ENCODE results near the gene GMDS. TPM values are rescaled to one million over a fixed set of nuclear protein-coding genes. Genes with fewer than 3 reads are reported as not detected.

The GMDS gene
- total RNA-seq, 1 donor from 2014 or later, result 44.5 TPM

DNA sequence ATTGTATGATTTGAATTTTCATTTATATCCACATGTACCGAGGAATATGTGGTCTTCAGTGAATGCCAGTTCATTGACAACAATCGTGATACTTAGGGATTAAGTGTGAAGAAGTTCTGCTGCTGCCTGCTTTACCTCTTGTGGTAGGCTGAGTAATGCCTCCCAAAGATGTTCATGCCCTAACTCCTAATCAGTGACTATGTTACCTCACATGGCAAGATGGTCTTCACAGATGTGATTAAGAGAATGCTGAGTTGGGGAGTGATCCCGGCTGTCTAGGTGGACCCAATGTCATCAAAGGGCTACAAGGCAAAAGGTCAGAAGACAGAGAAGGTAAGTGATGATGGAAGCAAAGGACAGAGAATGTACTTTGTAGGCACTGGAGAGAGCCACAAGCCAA is 454.7 kb downstream of the GMDS start:
- intact Hi-C loops (cut with micrococcal nuclease), result no loop called here
- Mint-ChIP-seq H3K4me1 (ENCODE audit: low read depth) (no peaks in the 10 kb centered on the region), H3K9me3 (no peaks in the 10 kb centered on the region), H3K27ac (no peak overlapping the region), H3K4me3 (no peak overlapping the region), H3K27me3 (ENCODE audit: insufficient read depth) (no peaks in the 10 kb centered on the region), H3K36me3 (ENCODE audit: low read depth) (no peaks in the 10 kb centered on the region)
- no peak for DNase-seq (ENCODE audit: low spot score)

DNA sequence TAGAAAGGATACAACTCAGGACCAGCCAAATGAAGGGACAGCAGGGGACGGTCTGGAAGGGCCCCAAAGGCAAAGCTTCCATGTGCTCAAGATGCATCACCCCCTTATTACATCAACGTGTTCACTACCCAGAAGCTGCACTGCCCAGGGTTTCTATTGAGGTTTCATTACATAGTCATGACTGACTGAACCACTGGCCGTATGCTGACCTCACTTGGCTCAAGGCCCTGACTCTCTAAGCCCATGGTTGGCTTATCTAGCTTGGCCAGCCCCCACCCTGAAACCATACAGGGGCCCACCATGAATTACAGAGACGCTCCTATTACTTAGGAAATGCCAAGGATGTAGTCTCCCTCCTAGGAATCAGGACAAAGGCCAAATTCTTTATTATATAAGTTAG is 456.3 kb downstream of the GMDS start:
- no peaks in the 10 kb centered on the region for H3K27me3 Mint-ChIP-seq (ENCODE audit: insufficient read depth)
- no peak for DNase-seq (ENCODE audit: low spot score)
- no peaks in the 10 kb centered on the region for H3K9me3 Mint-ChIP-seq
- H3K27ac Mint-ChIP-seq, result no peak overlapping the region
- H3K4me1 Mint-ChIP-seq (ENCODE audit: low read depth), result no peaks in the 10 kb centered on the region
- H3K4me3 Mint-ChIP-seq, result no peak overlapping the region
- no peaks in the 10 kb centered on the region for H3K36me3 Mint-ChIP-seq (ENCODE audit: low read depth)
- intact Hi-C loops (cut with micrococcal nuclease), result no loop called here

DNA sequence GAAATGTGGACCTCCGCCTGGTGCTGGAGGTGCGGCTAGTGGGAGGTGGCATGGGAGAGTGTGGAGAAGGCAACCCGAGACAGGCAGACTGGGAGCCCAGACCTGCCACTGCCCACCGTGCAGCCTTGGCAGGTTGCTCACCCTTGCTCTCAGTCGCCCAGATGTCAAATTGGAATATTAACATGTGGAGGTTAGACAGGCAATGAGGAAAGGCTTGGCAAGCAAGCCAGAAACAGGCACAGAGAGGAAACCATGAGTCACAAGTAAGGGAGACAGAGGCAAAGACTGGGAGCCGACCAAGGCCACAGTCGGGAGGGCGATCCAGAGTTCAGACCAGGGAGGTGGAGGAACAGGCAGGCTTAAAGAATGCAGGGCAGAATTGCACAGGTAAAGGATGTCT is 457.5 kb downstream of the GMDS start:
- no peak overlapping the region for H3K4me3 Mint-ChIP-seq
- intact Hi-C loops (cut with micrococcal nuclease), result no loop called here
- no peak overlapping the region for H3K27ac Mint-ChIP-seq
- H3K9me3 Mint-ChIP-seq, result no peaks in the 10 kb centered on the region
- no peak for DNase-seq (ENCODE audit: low spot score)
- H3K4me1 Mint-ChIP-seq (ENCODE audit: low read depth), result no peaks in the 10 kb centered on the region
- H3K27me3 Mint-ChIP-seq (ENCODE audit: insufficient read depth), result no peaks in the 10 kb centered on the region
- H3K36me3 Mint-ChIP-seq (ENCODE audit: low read depth), result no peaks in the 10 kb centered on the region

DNA sequence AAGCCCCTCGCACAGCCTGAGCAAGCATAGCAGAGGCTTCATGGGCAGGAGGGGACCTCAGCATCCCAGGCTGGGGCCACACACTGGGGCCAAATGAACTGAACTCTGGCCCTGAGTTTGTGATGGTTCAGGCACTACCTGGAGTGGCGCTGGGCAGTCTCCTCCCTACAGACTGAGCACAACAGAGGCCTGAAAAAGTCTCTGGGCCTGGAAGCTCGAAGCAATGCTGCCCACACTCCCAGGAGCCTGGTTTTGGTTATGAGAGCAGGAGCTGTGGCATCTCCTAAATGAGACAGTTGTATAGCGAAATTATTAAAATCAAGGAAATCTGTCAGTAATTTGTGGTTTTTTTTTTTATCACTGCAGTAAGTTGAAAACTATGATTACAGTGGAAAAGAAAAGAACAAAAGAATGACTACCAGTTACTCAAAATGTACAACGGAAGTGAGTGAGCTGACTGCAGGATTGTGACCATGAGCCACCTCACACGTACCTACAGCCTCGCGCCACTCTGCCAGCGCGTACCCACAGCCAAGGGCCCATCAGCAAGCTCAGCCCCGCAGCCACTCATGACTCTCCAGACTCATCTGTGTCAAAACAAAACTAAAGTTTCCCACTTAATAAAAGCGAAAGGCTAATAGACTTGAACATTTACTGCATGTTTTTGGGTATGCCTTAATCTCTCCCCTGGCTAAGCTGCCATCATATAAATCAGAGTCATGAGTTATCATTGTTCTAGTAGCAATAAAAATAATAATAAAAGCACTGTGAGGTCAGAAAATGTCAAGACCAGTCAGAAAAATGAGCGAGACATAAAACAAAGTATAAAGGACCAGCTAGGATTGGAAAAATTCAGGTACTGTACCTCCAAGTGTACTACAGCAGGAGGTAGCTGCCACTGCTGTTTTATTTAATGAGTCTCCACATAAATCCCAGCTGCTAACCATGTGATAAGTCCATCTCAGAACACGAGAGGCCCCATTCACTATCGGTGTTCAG is 458.7 kb downstream of the GMDS start:
- Mint-ChIP-seq H3K4me3 (no peak overlapping the region), H3K9me3 (no peaks in the 10 kb centered on the region)
- intact Hi-C loops (cut with micrococcal nuclease), result no loop called here

DNA sequence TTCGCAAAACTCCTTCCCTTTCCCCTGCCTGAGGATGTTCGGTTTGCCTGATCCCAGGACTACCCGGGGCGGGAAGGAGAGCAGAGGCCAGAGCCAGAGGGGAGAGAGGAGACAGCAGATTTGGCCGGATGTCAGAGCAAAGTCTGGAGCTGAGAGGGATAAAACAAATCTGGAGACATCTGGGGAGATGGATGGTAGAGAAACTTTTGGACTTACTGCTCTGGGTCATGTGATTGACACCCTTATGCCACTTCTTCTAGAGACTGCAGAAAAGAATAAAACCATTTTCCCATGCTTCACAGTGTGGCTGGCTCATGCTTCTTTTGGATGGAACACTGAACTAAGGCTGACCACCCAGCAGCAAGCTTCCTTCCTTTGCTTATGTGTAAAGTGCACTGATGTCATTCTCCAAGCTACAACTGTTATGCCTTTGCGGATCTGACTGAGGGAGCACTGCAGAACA is 461.0 kb downstream of the GMDS start:
- Mint-ChIP-seq H3K9me3 (no peaks in the 10 kb centered on the region), H3K27ac (no peak overlapping the region), H3K4me1 (ENCODE audit: low read depth) (no peaks in the 10 kb centered on the region), H3K4me3 (no peak overlapping the region), H3K27me3 (ENCODE audit: insufficient read depth) (no peaks in the 10 kb centered on the region), H3K36me3 (ENCODE audit: low read depth) (no peaks in the 10 kb centered on the region)
- intact Hi-C loops (cut with micrococcal nuclease), result no loop called here
- no peak for DNase-seq (ENCODE audit: low spot score)

More for the DNA sequence above, 458.7 kb downstream of the GMDS start:
- no peak overlapping the region for H3K27ac Mint-ChIP-seq
- no peaks in the 10 kb centered on the region for H3K4me1 Mint-ChIP-seq (ENCODE audit: low read depth)
- H3K27me3 Mint-ChIP-seq (ENCODE audit: insufficient read depth), result no peaks in the 10 kb centered on the region
- DNase-seq (ENCODE audit: low spot score), result no peak
- H3K36me3 Mint-ChIP-seq (ENCODE audit: low read depth), result no peaks in the 10 kb centered on the region

DNA sequence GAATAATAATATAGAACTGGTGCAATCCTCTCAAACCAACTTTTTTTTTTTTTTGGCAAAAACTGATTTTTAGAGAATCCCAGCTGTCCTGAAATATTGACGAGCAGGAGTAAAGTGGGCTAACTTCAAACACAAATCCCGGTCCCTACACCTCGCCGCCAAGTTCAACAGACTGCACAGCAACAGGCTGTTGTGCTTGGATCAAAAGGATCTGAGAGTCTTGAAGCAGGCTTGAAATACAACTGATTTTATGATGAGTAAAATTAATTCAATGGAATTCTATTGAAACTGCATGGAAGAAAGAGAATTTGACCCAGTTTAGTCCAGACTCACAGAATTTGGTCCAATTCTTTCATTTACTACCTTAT is 463.6 kb downstream of the GMDS start:
- no peak for DNase-seq (ENCODE audit: low spot score)
- Mint-ChIP-seq H3K27ac (no peak overlapping the region), H3K4me3 (no peak overlapping the region), H3K27me3 (ENCODE audit: insufficient read depth) (no peaks in the 10 kb centered on the region), H3K36me3 (ENCODE audit: low read depth) (no peaks in the 10 kb centered on the region), H3K4me1 (ENCODE audit: low read depth) (no peaks in the 10 kb centered on the region), H3K9me3 (no peaks in the 10 kb centered on the region)
- intact Hi-C loops (cut with micrococcal nuclease), result no loop called here

DNA sequence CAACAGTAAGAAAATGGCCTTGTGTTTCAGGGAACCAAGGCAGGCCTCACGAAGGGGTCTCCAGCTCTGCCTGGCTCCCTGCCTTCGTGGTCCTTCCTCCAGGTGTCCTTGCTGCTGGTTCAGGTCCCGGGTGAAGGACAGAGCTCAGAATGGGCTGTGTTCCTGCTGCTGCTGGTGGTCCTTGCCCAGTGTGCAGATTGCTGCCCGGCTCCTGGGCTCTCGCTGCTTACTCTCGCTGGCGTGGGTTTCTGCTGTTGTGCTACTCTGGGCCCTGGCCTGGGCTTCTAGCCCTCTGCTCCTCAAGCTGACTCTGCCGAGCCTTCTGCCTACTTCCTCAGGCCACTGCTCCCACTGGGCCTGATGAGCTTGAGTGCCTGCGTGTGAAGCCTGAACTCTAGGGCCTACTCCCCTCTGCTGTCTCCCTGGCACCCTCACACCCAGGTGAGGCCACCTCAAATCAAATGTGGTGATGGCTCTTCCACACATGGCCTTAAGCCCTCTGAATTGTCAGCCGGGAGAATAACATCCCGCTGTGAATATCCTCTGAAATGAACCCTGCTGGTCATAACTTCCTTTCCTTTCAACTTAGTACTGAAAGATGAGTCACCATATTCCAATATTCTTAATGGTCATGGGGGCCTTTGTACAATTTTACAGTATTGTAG is 464.1 kb downstream of the GMDS start:
- Mint-ChIP-seq H3K27me3 (ENCODE audit: insufficient read depth) (no peaks in the 10 kb centered on the region), H3K4me1 (ENCODE audit: low read depth) (no peaks in the 10 kb centered on the region), H3K9me3 (no peaks in the 10 kb centered on the region), H3K4me3 (no peak overlapping the region), H3K27ac (no peak overlapping the region), H3K36me3 (ENCODE audit: low read depth) (no peaks in the 10 kb centered on the region)
- no peak for DNase-seq (ENCODE audit: low spot score)
- intact Hi-C loops (cut with micrococcal nuclease), result no loop called here

DNA sequence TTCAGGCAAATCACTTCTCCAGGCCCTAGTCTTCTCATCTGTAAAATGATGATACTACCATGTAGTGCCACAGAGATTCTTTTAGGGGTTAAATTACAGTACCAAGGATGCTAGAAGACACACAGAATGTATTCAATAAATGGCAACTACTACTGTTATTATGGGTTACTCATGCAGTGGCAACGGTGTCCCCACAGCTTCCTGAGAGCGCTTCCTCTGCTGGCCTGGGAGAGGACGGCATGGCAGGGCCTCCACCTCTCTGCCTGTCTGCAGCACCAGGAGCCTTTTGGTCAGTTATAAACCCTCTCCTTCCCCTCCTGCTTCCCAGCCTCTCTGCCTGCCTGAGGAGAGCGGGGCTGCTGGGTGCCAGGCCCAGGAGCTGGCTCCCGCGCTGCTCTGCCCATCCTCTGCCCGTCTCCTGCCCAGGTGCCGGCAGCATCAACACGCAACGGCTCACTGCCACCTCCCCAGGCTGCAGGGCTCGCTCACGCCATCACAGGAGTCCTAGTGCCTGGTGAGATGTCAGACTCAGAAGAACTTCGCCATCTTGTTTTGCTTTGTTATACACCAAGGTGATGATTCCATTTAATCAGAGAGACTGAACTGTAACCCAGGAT is 465.0 kb downstream of the GMDS start:
- DNase-seq (ENCODE audit: low spot score), result no peak
- Mint-ChIP-seq H3K9me3 (no peaks in the 10 kb centered on the region), H3K27me3 (ENCODE audit: insufficient read depth) (no peaks in the 10 kb centered on the region), H3K4me1 (ENCODE audit: low read depth) (no peaks in the 10 kb centered on the region), H3K36me3 (ENCODE audit: low read depth) (no peaks in the 10 kb centered on the region), H3K4me3 (no peak overlapping the region), H3K27ac (no peak overlapping the region)
- intact Hi-C loops (cut with micrococcal nuclease), result no loop called here

DNA sequence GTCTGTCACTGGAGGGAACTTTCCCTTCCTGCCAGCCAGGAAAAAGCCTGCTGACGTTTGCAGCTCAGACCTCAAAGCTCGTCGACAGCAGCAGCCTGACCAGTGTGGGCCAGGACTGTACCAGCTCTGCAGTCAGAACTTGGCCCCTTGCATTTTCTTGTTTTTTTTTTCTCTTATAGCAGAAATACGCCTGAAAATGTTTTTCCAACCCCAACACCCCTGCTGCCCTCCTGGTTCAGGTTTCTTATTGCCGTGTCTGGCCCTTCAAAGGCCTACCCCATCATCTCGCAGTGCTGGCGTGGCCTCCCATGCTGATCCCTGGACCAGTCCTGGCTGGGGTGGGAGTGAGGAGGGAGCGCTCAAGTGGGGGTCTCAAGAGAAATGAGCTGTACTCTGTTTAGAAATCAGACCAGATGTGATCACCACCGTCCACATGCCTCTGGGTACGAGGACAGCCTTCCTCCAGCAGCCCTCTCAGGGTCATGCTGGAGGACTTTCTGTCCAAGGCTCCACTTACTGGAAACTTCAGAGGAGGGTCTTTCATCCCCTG is 466.6 kb downstream of the GMDS start:
- no peaks in the 10 kb centered on the region for H3K27me3 Mint-ChIP-seq (ENCODE audit: insufficient read depth)
- H3K4me1 Mint-ChIP-seq (ENCODE audit: low read depth), result no peaks in the 10 kb centered on the region
- no peak overlapping the region for H3K27ac Mint-ChIP-seq
- intact Hi-C loops (cut with micrococcal nuclease), result loop anchor here (10.0 kb wide), 1 partner anchor 416 kb away; no protein-coding TSS in a partner anchor
- H3K36me3 Mint-ChIP-seq (ENCODE audit: low read depth), result no peaks in the 10 kb centered on the region
- no peak for DNase-seq (ENCODE audit: low spot score)
- H3K9me3 Mint-ChIP-seq, result no peaks in the 10 kb centered on the region
- H3K4me3 Mint-ChIP-seq, result no peak overlapping the region

DNA sequence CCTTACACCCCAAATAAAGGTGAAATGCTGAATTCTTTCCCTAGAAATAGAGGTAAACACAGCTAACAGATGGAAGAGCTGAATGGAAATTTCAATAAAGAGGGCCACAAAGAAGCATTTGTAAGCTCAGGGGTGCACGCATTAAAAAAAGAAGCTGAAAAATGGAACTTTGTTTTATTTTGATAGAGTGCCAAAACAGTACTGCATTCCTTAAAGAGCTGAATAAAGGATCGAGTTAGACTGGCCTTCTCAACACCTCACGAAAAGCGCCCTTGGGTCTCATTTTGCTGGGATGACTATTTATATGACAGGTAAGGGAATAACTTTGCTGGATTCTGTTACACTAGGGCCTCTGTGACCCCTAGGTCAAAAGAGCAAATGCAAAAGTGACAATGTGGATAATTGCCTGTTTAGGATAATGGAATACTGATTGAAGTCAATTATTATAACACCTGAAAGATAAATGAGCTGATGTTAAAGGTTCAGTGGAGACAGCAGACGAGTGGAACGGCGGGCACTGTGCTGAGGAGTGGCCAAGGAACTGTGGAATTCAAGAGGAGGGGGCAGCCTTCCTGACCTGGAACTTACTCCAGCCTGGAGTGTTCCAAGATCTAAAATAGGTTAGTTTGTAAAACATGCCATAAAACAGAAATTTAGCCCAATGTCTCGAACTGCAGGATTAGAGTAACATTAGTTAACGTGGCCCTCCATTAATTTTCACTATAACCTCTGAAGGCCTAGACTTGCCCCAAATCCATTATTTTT is 467.3 kb downstream of the GMDS start:
- no peaks in the 10 kb centered on the region for H3K36me3 Mint-ChIP-seq (ENCODE audit: low read depth)

DNA sequence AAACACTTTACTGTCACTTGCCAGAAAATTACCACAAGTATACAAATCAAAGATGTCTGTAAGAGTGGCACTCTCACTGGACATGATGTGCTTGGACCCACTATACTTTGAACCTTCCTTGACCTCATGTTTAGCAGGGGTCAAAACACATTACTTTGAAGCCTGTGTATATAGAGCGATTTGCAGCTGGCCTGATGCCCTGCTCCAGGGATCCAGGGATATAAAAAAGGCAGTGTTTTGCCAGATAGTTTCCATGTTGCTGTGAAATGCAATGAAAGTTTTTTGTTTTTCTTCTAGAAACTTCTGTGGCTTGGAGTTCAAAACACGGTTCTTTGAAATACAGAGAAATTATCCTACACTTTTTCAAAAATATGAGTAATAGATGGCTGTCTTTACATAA is 470.0 kb downstream of the GMDS start:
- Mint-ChIP-seq H3K36me3 (ENCODE audit: low read depth) (peaks cover 4% of the 10 kb centered on the region), H3K27me3 (ENCODE audit: insufficient read depth) (no peaks in the 10 kb centered on the region), H3K27ac (no peak overlapping the region), H3K4me1 (ENCODE audit: low read depth) (peaks cover 12% of the 10 kb centered on the region), H3K9me3 (no peaks in the 10 kb centered on the region), H3K4me3 (no peak overlapping the region)
- no peak for DNase-seq (ENCODE audit: low spot score)
- intact Hi-C loops (cut with micrococcal nuclease), result loop anchor here (10.0 kb wide), 1 partner anchor 419 kb away; no protein-coding TSS in a partner anchor

More for the DNA sequence above, 467.3 kb downstream of the GMDS start:
- Mint-ChIP-seq H3K27ac (no peak overlapping the region), H3K9me3 (no peaks in the 10 kb centered on the region), H3K4me3 (no peak overlapping the region), H3K4me1 (ENCODE audit: low read depth) (no peaks in the 10 kb centered on the region), H3K27me3 (ENCODE audit: insufficient read depth) (no peaks in the 10 kb centered on the region)
- intact Hi-C loops (cut with micrococcal nuclease), result loop anchor here (10.0 kb wide), 1 partner anchor 417 kb away; no protein-coding TSS in a partner anchor
- no peak for DNase-seq (ENCODE audit: low spot score)

DNA sequence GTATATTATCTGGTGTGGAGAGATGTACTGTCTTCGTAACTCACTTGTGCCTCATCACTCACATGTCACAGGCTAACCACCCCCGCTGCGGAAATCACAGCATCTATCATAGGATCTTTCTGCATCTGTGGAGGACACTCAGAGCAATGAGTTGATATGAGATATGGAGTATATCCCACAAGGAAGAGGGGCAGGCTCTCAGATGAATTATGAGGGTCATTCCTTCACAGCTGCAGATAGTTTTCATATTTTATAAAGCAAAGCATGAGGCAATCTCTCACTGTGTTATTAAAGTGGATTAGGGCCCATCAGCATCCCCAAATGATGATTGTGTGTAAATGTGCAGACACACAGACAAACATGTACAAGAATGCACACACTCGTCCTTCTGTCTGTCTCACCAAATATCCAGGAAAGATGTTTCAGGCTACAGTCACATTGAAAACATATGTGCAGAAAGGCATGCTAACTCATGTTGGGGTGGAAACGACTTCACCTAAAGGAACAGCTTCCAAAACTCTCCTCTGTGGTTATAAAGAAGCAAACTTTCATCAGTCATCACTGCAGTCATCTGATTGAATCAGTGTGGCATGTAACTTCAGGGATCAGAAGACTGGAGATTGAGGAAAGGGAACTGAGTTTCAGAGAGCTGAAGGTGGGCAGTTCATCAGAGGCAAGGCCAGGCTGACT is 471.0 kb downstream of the GMDS start:
- Mint-ChIP-seq H3K9me3 (no peaks in the 10 kb centered on the region), H3K27ac (no peak overlapping the region), H3K36me3 (ENCODE audit: low read depth) (peaks cover 4% of the 10 kb centered on the region), H3K4me3 (no peak overlapping the region), H3K4me1 (ENCODE audit: low read depth) (peaks cover 18% of the 10 kb centered on the region), H3K27me3 (ENCODE audit: insufficient read depth) (no peaks in the 10 kb centered on the region)
- intact Hi-C loops (cut with micrococcal nuclease), result loop anchor here (10.0 kb wide), 1 partner anchor 420 kb away; no protein-coding TSS in a partner anchor
- no peak for DNase-seq (ENCODE audit: low spot score)

All from activated T-helper 1 cell treated with anti-CD3 and anti-CD28 coated beads, Interleukin-12 subunit alpha, Interleukin-12 subunit beta, Interleukin-2, Interleukin-4 antibody, amounts not matched to agents 30 ng/mL and 10 ng/mL and 1 ng/mL, durations not matched to agents 14 hours and 24 hours and 36 hours (primary cell).